Activated naive CD4-positive, alpha-beta T cell treated with anti-CD3 and anti-CD28 coated beads, Interleukin-2, amount 10 ng/mL, durations not matched to agents 7 days and 5 days (primary cell): ENCODE results near the gene SFRP2.
A peak's percentile ranks its signal among the peaks of the same experiment; 100 is the strongest.

Experiments
- CTCF ChIA-PET: fragments of 350-600 bp; sonication (Branson Sonifier 250); formaldehyde crosslinking; loops from one replicate; lab custom pipeline; 2021; ENCODE audit warnings: antibody characterized with exemption; lab: Charles Lee
- DNase-seq: peaks from one replicate; pipeline ENCODE4 v3.0.0-alpha.2; 2020
- H3K27ac Mint-ChIP-seq: one replicate; pipeline ENCODE4 v1.8.0; 2021; ENCODE audit warnings: mild to moderate bottlenecking, moderate library complexity, mixed read lengths
- H3K27me3 Mint-ChIP-seq: one replicate; pipeline ENCODE4 v1.8.0; 2021; ENCODE audit warnings: mild to moderate bottlenecking, mixed read lengths
- H3K36me3 Mint-ChIP-seq: one replicate; pipeline ENCODE4 v1.8.0; 2021; ENCODE audit warnings: mixed read lengths
- H3K4me1 Mint-ChIP-seq: one replicate; pipeline ENCODE4 v1.8.0; 2021; ENCODE audit warnings: mixed read lengths
- H3K4me3 Mint-ChIP-seq: one replicate; pipeline ENCODE4 v1.8.0; 2021; ENCODE audit warnings: mild to moderate bottlenecking, moderate library complexity, mixed read lengths
- H3K9me3 Mint-ChIP-seq: one replicate; pipeline ENCODE4 v1.8.0; 2021; ENCODE audit warnings: mixed read lengths

SFRP2 gene

GRCh38 chr4:153809916-153810810 is 21.3 kb upstream of the SFRP2 start:
- Mint-ChIP-seq H3K9me3 (no peaks in the 10 kb centered on the region), H3K4me1 (peaks cover 16% of the 10 kb centered on the region), H3K4me3 (no peak overlapping the region), H3K36me3 (no peaks in the 10 kb centered on the region), H3K27ac (no peak overlapping the region), H3K27me3 (peaks cover 18% of the 10 kb centered on the region)
- no peak for DNase-seq
- CTCF ChIA-PET: interaction anchor here (0.6 kb wide), 1 partner anchor 21 kb away, joined by 3 read pairs; no protein-coding TSS in a partner anchor

- no peaks in the 10 kb centered on the region for H3K9me3 Mint-ChIP-seq
- H3K4me3 Mint-ChIP-seq: no peak overlapping the region
- peaks cover 15% of the 10 kb centered on the region for H3K27me3 Mint-ChIP-seq
- no peak overlapping the region for H3K27ac Mint-ChIP-seq
- H3K36me3 Mint-ChIP-seq: no peaks in the 10 kb centered on the region
- peaks cover 16% of the 10 kb centered on the region for H3K4me1 Mint-ChIP-seq
- peak; percentile 29 for DNase-seq
- CTCF ChIA-PET: no interaction called here
These were observed 20.4 kb upstream of the SFRP2 start for GRCh38 chr4:153809307-153809706.

GRCh38 chr4:153808175-153808574 is 19.3 kb upstream of the SFRP2 start:
- Mint-ChIP-seq H3K4me3 (no peak overlapping the region), H3K27me3 (peaks cover 7% of the 10 kb centered on the region), H3K36me3 (no peaks in the 10 kb centered on the region), H3K9me3 (no peaks in the 10 kb centered on the region), H3K4me1 (peaks cover 16% of the 10 kb centered on the region), H3K27ac (no peak overlapping the region)
- DNase-seq: no peak
- CTCF ChIA-PET: no interaction called here

- DNase-seq: no peak
- Mint-ChIP-seq H3K36me3 (no peaks in the 10 kb centered on the region), H3K27ac (no peak overlapping the region), H3K27me3 (peaks cover 3% of the 10 kb centered on the region), H3K9me3 (no peaks in the 10 kb centered on the region), H3K4me3 (no peak overlapping the region), H3K4me1 (peaks cover 16% of the 10 kb centered on the region)
- CTCF ChIA-PET: interaction anchor here (1.0 kb wide), 1 partner anchor 20 kb away, joined by 3 read pairs; no protein-coding TSS in a partner anchor
These were observed 17.2 kb upstream of the SFRP2 start for GRCh38 chr4:153806073-153806472.

GRCh38 chr4:153804722-153805121 is 15.8 kb upstream of the SFRP2 start:
- H3K36me3 Mint-ChIP-seq: no peaks in the 10 kb centered on the region
- CTCF ChIA-PET: no interaction called here
- H3K27me3 Mint-ChIP-seq: peaks cover 3% of the 10 kb centered on the region
- DNase-seq: no peak
- no peak overlapping the region for H3K27ac Mint-ChIP-seq
- H3K9me3 Mint-ChIP-seq: no peaks in the 10 kb centered on the region
- H3K4me3 Mint-ChIP-seq: no peak overlapping the region
- H3K4me1 Mint-ChIP-seq: peaks cover 13% of the 10 kb centered on the region

GRCh38 chr4:153799694-153800074 is 10.8 kb upstream of the SFRP2 start:
- no peaks in the 10 kb centered on the region for H3K9me3 Mint-ChIP-seq
- CTCF ChIA-PET: no interaction called here
- no peak overlapping the region for H3K27ac Mint-ChIP-seq
- DNase-seq: no peak
- no peaks in the 10 kb centered on the region for H3K36me3 Mint-ChIP-seq
- peaks cover 23% of the 10 kb centered on the region for H3K27me3 Mint-ChIP-seq
- no peak overlapping the region for H3K4me3 Mint-ChIP-seq
- H3K4me1 Mint-ChIP-seq: no peaks in the 10 kb centered on the region

- no peak overlapping the region for H3K4me3 Mint-ChIP-seq
- peaks cover 29% of the 10 kb centered on the region for H3K27me3 Mint-ChIP-seq
- H3K36me3 Mint-ChIP-seq: no peaks in the 10 kb centered on the region
- H3K27ac Mint-ChIP-seq: no peak overlapping the region
- H3K9me3 Mint-ChIP-seq: no peaks in the 10 kb centered on the region
- H3K4me1 Mint-ChIP-seq: no peaks in the 10 kb centered on the region
- no peak for DNase-seq
- CTCF ChIA-PET: interaction anchor here (5.1 kb wide), 1 partner anchor 12 kb away, joined by 24 read pairs; no protein-coding TSS in a partner anchor
These were observed 10.2 kb upstream of the SFRP2 start for GRCh38 chr4:153798901-153799693.

- no peaks in the 10 kb centered on the region for H3K9me3 Mint-ChIP-seq
- H3K27me3 Mint-ChIP-seq: peaks cover 36% of the 10 kb centered on the region
- DNase-seq: no peak
- CTCF ChIA-PET: interaction anchor here (5.1 kb wide), 1 partner anchor 12 kb away, joined by 24 read pairs; no protein-coding TSS in a partner anchor
- H3K4me1 Mint-ChIP-seq: no peaks in the 10 kb centered on the region
- no peaks in the 10 kb centered on the region for H3K36me3 Mint-ChIP-seq
- H3K4me3 Mint-ChIP-seq: no peak overlapping the region
- no peak overlapping the region for H3K27ac Mint-ChIP-seq
These were observed 9.5 kb upstream of the SFRP2 start for GRCh38 chr4:153798420-153798819.

GRCh38 chr4:153794006-153794405 is 5.1 kb upstream of the SFRP2 start:
- Mint-ChIP-seq H3K27ac (no peak overlapping the region), H3K9me3 (no peaks in the 10 kb centered on the region), H3K36me3 (no peaks in the 10 kb centered on the region), H3K27me3 (peaks cover 76% of the 10 kb centered on the region), H3K4me3 (no peak overlapping the region), H3K4me1 (peaks cover 27% of the 10 kb centered on the region)
- DNase-seq: no peak
- CTCF ChIA-PET: interaction anchor here (5.1 kb wide), 1 partner anchor 7 kb away, joined by 24 read pairs; no protein-coding TSS in a partner anchor

- Mint-ChIP-seq H3K9me3 (no peaks in the 10 kb centered on the region), H3K4me1 (peaks cover 35% of the 10 kb centered on the region), H3K36me3 (no peaks in the 10 kb centered on the region), H3K4me3 (no peak overlapping the region), H3K27me3 (peaks cover 81% of the 10 kb centered on the region), H3K27ac (no peak overlapping the region)
- CTCF ChIA-PET: interaction anchor here (1.3 kb wide), 1 partner anchor 8 kb away, joined by 5 read pairs; no protein-coding TSS in a partner anchor
- DNase-seq: no peak
These were observed 3.9 kb upstream of the SFRP2 start for GRCh38 chr4:153792618-153793247.

- no peaks in the 10 kb centered on the region for H3K36me3 Mint-ChIP-seq
- DNase-seq: peak; percentile 43
- CTCF ChIA-PET: interaction anchor here (1.3 kb wide), 1 partner anchor 7 kb away, joined by 5 read pairs; no protein-coding TSS in a partner anchor
- H3K9me3 Mint-ChIP-seq: no peaks in the 10 kb centered on the region
- H3K27me3 Mint-ChIP-seq: peaks cover 89% of the 10 kb centered on the region
- H3K27ac Mint-ChIP-seq: peak overlapping the region; percentile 50
- peaks cover 35% of the 10 kb centered on the region for H3K4me1 Mint-ChIP-seq
- H3K4me3 Mint-ChIP-seq: no peak overlapping the region
These were observed 3.1 kb upstream of the SFRP2 start for GRCh38 chr4:153791746-153792617.

- CTCF ChIA-PET: no interaction called here
- DNase-seq: peak; percentile 46
- Mint-ChIP-seq H3K36me3 (no peaks in the 10 kb centered on the region), H3K4me1 (peaks cover 35% of the 10 kb centered on the region), H3K27me3 (peaks cover 89% of the 10 kb centered on the region), H3K4me3 (peak overlapping the region; percentile 13), H3K27ac (no peak overlapping the region), H3K9me3 (no peaks in the 10 kb centered on the region)
These were observed 2.2 kb upstream of the SFRP2 start for GRCh38 chr4:153790962-153791551.

- H3K9me3 Mint-ChIP-seq: no peaks in the 10 kb centered on the region
- no peaks in the 10 kb centered on the region for H3K36me3 Mint-ChIP-seq
- DNase-seq: no peak
- H3K4me3 Mint-ChIP-seq: no peak overlapping the region
- peaks cover 95% of the 10 kb centered on the region for H3K27me3 Mint-ChIP-seq
- CTCF ChIA-PET: no interaction called here
- H3K4me1 Mint-ChIP-seq: peaks cover 35% of the 10 kb centered on the region
- H3K27ac Mint-ChIP-seq: no peak overlapping the region
These were observed 1.6 kb upstream of the SFRP2 start for GRCh38 chr4:153790500-153790865.
